Skeletal muscle cell (primary cell): ENCODE data around the gene GYG2.
A peak's percentile ranks its signal among the peaks of the same experiment; 100 is the strongest.
"Not testable (repeated sequence)": the region's sequence is repeated elsewhere in the genome, so short reads cannot be mapped to it uniquely, and the experiment has no call there.

Source experiments
- DNase-seq: peaks from one replicate; pipeline ENCODE4 v3.0.0-alpha.2; 2010; ENCODE audit warnings: low read depth
- H3K4me3 ChIP-seq: 2 replicates; pipeline ENCODE4 v1.5.1; 2011; ENCODE audit warnings: low read depth, mild to moderate bottlenecking, control low read depth, low read length, moderate library complexity

Gene GYG2

DNA sequence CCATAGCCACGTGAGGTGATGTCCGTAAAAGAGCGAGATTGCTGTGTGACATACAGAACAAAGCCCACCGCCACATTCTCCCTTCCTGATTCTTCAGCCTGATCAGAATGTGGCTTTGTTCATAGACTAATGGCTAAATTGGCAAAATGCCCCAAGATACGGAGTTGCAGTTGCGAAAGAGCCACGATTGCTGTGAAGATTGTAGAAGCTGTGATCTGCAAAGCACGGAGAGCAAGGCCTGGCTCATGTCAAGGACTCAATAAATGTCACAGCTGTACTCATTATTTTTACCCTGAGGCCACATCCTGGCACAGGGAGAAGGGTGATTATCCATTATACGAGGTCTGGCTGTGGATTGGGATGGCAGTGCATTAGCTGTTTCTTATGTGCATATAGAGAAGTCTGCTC lies 66.2 kb downstream of the GYG2 start:
- DNase-seq, result peak; percentile 23

DNA sequence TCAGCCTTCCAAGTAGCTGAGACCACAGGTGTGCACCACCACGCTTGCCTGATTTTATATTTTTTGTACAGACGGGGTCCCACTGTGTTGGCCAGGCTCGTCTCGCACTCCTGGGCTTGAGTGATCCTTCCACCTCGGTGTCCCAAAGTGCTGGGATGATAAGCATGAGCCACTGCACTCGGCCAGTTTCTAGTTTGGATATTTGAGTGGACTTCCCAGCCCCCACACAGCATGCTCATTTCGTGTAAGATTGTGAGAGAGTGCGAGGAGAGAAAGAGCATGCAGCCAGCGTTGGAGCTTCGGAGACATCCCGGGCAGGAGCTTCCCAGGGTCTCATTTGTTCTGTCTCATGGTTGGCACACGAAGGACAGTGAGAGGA lies 68.6 kb downstream of the GYG2 start:
- H3K4me3 ChIP-seq, result no peak overlapping the region
- no peak for DNase-seq

More for the DNA sequence above, 66.2 kb downstream of the GYG2 start:
- no peak overlapping the region for H3K4me3 ChIP-seq

DNA sequence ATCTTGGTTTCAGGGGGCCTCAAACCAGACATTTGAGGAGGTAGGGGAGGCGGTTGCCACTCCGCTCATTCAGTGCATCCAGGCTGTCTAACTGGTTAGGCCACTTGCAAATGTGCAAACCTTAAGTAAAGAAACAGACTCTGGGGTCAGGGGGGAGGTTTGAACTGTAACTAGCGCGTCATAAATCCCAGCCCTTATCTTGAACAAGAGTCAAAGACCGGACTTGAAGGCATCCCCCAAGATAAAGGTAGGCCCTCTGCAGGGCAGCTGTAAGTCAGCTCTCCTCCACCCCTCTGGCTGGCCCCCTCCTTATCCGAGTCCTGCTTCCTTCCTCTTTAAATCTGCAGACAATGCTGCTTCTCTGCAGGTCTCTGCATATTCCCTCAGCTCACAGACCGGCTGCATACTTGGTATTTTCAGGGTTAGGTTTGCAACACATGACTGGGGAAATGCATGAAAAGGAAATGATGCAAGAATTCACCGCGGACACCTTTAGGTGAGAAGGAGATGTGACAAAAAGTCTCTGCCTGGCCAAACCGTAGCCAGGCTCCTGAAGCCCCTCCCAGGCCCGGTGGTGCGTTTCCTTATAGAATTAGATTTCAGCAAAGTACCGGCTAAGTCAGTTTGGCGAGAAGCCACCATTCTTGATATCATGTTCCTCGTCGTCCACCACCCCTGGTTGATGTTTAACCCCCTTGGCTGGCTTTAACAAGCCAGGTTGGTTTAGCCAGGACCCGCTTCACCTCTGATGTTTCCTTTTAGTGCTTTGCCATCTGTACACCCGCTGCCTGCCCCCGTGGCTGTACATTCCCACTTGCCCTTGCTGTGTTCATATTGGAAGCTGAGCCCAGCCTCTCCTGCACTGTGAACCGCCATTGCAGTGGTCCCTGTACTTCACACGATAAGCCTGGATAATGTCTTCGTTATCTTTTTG lies 69.2 kb downstream of the GYG2 start:
- not testable (repeated sequence) for DNase-seq

DNA sequence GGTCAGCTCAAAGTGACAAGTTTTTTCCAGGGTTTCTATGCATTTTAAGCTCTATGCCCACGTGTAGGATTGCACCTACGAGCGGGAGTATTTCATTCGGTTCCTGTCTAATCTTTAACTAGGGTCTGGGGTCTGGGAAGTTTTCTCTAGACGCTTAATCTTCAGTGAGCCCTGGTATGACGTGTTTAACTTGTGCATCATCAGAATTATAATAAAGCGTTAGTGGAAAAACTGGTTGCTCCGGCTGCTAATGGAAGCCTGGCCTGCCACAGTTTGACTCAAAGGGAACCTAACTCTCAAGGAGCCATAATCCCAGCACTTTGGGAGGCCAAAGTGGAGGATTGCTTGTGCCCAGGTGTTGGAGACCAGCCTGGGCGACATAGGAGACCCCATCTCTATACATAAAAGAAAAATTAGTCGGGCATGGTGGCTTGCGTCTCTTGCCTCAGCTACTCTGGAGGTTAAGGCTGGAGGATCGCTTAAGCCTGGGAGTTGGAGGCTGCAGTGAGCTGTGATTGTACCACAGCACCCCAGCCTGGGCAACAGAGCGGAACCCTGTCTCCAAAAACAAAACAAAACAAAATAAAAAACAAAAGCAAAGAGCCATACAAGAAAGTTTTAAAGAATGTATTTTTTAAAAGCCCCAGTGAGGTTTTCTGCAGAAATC lies 70.2 kb downstream of the GYG2 start:
- no peak overlapping the region for H3K4me3 ChIP-seq
- no peak for DNase-seq

More for the DNA sequence above, 69.2 kb downstream of the GYG2 start:
- H3K4me3 ChIP-seq, result not testable (repeated sequence)

DNA sequence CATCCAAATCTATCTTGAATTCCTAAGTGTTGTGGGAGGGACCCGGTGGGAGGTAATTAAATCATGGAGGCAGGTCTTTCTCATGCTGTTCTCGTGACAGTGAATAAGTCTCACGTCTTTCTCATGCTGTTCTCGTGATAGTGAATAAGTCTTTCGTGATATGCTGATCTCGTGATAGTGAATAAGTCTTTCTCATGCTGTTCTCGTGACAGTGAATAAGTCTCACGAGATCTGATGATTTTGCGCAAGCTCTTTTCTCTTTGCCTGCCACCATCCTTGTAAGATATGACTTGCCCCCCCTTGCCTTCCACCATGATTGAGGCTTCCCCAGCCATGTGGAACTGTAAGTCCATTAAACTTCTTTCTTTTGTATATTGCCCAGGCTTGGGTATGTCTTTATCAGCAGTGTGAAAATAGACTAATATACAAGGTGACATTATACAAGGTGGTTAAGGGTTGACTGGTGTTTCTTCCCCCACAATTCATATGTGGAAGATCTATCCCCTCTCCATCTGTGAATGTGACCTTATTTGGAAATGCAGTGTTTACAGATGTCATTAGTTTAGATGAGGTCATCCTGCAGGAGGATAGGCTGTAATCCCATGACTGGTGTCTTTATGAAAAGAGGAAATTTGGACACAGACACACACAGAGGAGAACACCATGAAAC lies 72.8 kb downstream of the GYG2 start:
- DNase-seq, result no peak
- H3K4me3 ChIP-seq, result no peak overlapping the region

DNA sequence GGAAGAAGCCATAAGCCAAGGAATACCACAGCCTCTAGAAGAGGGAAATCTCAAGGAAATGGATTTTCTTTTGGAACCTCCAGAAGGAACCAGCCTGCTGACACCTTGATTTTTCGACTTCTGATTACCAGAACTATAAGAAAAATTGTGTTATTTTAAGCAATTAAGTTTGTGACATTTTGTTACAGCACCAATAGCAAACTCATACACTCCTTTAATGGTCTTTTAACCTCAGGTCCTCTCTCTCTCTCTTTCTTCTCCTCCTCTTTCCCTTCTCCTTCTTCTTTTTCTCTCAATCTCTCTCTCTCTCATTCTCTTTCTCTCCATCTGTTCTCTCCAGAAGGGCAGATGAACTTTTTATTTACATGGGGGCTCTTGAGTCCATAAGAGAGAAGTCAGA lies 74.1 kb downstream of the GYG2 start:
- no peak overlapping the region for H3K4me3 ChIP-seq
- no peak for DNase-seq

DNA sequence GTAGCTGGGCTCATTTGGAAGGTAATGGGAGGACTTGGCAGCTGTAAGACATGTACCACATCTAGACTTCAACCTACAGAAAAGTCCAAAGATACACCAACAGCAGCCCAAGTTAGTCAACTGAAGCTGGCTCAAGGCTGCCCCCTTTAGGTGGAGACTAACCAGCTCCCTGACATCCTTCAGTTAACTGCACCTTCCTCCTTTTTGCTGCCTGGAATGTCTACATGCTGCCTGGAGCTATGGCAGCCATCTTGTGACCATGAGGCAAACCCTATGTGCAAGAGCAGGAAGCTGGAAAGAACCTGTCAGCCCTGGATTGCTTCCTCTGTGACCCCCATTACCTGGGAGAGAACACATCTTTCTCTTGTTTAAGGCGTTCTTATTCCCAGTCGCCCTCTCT lies 74.6 kb downstream of the GYG2 start:
- DNase-seq, result no peak
- H3K4me3 ChIP-seq, result no peak overlapping the region

DNA sequence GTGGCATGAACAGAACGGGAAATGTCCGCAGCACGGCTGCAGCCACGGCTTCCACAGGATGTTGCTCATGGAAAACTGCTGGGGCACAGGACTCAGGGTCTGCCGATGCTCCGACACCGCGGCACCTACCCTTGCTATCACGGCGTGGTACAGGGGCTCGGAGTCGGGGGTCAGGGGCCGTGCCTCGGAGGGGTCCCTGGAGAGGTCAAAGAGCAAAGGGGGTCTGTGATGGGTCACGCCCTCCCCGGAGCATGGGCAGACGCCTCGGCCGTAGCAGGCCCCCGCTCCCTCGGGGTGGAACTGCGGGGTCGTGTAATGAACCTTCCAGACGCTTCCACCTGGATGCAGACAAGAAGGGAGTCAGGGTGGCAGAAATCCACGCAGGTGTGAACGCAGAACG lies 78.6 kb downstream of the GYG2 start:
- H3K4me3 ChIP-seq, result no peak overlapping the region
- no peak for DNase-seq

DNA sequence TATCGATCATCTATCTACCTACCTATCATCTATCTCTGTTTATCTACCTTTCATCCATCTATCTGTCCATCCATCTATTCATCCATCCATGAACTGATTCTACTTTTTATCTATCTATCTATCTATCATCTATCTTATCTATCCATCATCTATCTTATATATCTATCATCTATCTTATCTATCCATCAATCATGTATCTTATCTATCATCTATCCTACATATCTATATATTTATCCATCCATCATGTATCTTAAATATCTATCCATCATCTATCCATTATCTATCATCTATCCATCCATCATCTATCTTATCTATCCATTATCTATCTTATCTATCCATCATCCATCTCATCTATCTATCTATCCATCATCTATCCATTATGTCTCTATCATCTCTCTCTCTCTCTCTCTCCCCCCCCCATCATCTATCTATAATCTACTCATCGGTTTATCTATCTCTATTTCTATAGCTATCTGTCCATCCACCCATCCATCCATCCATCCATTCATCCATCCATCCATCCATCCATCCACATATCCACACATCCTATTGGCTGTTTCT lies 79.5 kb downstream of the GYG2 start:
- no peak for DNase-seq
- H3K4me3 ChIP-seq, result no peak overlapping the region

DNA sequence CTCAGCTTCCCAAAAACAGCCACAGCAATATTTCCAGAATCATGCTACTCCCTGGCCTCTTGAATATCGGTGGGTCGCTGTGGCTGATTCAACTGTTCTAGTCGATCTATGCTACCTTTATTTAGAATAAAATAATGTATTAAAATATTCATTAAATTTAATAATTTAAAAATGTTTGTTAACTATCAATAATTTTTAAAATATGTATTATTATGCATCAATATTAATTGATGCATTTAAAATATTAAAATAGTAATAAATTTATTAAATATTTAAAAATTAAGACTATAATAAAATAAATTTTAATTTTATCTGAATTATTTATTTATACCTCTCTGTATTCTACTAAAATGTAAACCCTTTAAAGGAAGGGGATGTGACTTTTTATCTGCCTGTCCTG lies 81.4 kb downstream of the GYG2 start:
- DNase-seq, result no peak
- H3K4me3 ChIP-seq, result no peak overlapping the region

DNA sequence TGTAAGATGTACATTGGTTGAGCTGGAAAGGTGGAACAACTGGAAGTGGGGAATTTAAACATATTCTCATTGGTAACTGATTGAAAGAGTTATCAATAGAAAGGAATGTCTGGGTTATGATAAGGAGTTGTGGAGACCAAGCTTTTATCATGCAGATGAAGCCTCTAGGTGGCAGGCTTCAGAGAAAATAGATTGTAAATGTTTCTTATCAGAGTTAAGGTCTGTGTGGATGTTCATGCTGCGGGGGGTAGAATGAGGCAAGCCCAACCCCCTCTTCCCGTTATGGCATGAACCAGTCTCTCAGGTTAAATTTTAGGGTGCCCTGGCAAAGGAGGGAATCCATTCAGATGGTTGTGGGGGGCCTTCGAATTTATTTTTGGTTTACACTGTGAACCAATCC lies 84.4 kb downstream of the GYG2 start:
- DNase-seq, result no peak

DNA sequence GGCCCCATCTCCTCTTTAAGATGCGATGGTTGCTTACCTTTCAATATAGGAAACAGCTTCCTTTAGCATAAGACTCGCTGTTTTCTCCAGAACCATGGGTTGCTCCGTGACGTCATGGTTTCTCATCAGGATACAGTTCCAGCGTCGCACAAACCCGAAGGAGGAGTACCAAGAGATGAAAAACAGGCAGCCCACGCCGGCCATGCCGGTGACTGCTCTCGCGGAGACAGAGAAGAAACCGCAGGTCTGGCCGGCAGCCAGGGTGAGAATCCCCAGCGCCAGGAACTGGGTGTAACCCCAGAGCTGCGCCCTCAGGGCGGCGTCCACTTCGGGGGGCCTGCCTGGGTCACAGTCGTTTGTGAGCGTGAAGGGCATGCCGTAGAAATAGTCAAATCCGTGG lies 89.0 kb downstream of the GYG2 start:
- H3K4me3 ChIP-seq, result no peak overlapping the region
- no peak for DNase-seq

More for the DNA sequence above, 84.4 kb downstream of the GYG2 start:
- H3K4me3 ChIP-seq, result no peak overlapping the region

DNA sequence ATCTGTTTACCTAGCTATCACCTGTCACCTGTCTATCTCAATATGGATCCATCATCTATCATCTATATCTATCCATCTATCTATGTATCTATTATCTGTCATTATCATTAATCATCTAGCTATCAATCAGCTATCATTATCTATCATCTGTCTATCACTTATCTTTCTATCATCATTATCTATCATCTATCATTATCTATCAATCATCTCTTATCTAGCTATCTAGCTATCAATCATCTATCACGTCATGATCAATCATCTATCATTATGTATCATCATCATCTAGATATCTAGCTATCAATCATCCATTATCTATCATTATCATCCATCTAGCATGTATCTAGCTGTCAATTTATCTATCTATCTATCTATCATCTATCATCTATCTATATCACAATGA lies 92.5 kb downstream of the GYG2 start:
- DNase-seq, result no peak
- no peak overlapping the region for H3K4me3 ChIP-seq

DNA sequence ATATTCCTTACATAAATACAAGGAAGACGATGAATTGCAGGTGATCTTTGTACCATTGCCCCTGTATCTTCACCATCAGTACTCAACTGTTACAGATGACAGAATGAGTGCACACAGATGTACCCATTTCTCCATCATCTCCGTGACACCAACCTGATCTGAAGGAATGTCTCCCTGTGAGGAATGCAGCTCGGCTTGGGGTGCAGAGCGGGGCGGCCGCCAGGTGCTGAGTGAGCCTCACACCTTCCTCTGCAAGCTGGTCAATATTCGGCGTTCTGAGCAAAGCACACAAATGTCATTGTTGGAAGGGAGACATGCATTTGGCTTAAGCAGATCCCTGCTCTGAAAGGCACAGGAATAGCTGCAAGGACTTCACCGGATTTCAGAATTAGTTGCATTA lies 93.0 kb downstream of the GYG2 start:
- DNase-seq, result no peak
- H3K4me3 ChIP-seq, result no peak overlapping the region

DNA sequence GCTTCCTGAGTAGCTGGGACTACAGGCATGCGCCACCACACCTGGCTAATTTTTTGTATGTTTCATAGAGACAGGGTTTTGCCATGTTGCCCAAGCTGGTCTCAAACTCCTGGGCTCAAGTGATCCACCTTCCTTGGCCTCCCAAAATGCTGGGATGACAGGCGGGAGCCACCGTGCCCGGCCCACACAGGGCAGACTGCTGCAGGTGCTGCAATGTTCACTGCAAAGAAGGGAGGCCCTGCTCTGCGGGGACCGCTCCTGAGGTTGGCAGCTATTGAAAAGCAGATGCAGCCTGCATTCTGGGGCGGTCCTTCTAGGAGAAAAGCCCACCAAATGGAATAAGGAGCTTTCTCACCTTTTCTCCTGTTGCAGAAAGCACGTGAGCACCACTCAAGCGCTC lies 95.4 kb downstream of the GYG2 start:
- no peak overlapping the region for H3K4me3 ChIP-seq
- DNase-seq, result no peak

DNA sequence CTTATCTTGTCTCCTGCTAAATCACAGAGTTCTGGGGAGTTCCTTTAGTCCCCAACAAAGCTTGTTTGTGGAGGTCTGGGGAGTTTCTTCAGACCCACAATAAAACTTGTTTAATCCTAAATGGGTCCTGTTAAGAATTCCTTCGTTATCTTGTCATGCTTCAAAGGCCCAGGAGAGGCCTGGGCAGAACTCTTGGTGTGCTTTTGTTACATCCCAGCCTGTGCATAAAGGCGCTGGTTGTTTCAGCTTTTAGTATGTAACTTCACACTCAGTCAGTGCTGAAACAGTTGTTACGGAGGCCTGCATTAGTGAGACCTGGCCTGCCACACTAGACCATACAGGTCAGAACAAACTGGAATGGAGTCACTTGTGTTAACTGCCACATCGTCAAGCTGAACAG lies 97.5 kb downstream of the GYG2 start:
- not testable (repeated sequence) for DNase-seq, H3K4me3 ChIP-seq

DNA sequence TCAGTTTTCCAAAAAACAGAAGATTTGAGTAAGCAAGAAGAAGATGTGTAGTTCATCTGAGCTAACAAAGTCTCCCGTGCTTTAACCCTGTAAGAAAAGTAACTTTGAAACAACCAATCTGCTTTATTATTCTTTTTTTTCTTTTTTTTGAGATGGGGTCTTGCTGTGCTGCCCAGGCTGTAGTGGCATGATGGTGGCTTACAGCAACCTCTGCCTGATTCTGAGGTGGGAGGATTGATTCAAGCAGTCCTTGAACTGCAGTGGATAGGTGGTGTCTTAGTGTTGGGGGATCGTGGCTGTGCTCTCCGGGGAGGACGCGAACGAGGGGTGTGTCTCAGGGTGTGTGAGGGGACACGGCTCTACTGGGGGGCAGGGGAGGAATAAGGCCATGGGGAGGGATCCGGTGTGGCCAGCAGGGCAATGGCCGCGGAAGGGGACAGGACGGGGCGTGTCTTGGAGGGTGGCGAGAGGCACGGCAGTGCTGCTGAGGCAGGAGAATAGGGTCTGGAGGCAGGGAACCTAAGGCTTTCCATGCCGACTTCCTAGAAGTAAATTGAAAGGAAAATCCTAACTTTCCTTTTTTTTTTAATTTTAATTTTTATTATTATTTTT lies 98.0 kb downstream of the GYG2 start:
- H3K4me3 ChIP-seq, result no peak overlapping the region
- no peak for DNase-seq

DNA sequence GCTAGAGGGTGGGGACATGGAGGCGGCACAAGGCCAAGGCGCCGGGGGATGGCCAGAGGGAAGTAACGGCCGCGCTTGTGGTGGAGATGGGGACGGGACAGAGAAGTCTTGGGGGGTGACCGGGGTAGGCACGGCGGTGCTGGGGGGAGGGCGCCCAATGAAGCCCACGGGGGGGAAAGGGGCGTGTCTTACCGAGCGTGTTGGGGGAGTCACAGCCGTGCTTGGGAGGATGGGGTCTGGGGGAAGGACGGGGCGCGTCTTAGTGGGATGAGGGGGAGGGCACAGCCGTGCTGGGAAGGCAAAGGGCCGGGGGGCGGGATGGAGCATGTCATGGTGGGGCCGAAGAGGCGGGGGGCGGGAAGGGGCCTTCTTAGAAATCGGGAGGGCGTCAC lies 99.5 kb downstream of the GYG2 start:
- no peak for DNase-seq
- peak overlapping the region; percentile 63 for H3K4me3 ChIP-seq

DNA sequence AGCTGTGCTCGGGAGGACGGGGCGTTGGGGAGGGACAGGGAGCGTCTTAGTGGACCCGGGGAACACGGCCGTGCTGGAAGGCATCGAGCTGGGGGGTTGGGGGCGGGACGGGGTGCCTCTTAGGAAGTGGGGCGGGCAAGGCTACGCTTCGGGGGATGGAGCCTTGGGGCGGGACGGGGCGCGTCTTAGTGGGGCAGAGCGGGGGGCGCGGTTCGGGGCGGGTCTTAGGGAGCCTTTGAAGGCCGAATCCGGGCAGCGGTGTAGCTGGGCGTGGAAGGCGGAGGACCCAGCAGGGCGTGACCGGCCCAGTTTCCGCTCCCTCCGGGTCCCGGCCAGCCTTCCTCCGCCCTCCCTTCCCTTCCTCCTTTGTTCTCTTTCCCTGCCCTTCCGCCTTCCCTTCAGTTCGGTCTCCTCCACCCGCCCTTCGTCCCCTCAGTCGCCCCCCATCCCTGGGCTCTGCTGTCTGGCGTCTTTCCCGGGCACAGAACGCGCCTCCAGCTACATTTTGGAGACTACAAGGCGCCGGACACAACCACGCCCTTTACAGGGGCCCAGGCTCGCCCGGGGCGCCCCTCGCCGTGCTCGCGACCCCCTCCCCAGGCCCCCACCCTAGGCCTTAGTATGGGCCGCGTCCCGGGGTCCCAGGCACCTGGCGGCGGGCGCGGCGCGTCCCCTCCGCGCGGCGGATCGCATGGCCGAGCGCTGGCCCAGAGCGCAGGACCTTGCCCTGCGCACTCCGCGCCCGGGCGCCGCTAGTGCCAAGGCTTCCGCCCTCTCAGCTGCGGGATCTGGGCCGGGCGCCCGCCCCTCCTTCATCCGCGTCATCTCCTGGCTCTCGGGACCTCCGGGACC lies 100.1 kb downstream of the GYG2 start, which contains the start of gene ARSD:
Gene ARSD, minus strand, starts transcription at position 757 of the 852 bp plus-strand sequence. Its CDS starts 64 bp downstream, at position 693.
- DNase-seq, result peak; percentile 46
- H3K4me3 ChIP-seq, result peak within 1 kb of the TSS; percentile 63
